ENCODE measurements around the gene RPS15A.

- TF ChIP-seq POLR2AphosphoS5 (IDR thresholded peaks at IDR 0.05; ENCODE audit: low read depth, low read length): no peak
- no peak for TF ChIP-seq POLR2A (IDR thresholded peaks at IDR 0.05; ENCODE audit: low read depth, low read length)
- TF ChIP-seq POU2F2 (IDR thresholded peaks at IDR 0.05; ENCODE audit: low read depth, low read length): no peak
- TF ChIP-seq TAF1 (IDR thresholded peaks at IDR 0.05; ENCODE audit: low read depth, low read length): no peak
Measured at GRCh38 chr16:18797746-18798145, 7.6 kb upstream of the RPS15A start.

Measured in GM12891 (cell line).